PFSK-1 (cell line): Measurements from ENCODE around the gene BRINP2.

Experiments
- FOXP2 ChIP-seq: optimal IDR thresholded peaks from 2 replicates; pipeline ENCODE3; 2011; ENCODE audit warnings: borderline replicate concordance, control low read depth, inconsistent platforms; ENCODE audit not compliant: insufficient read depth; ENCODE audit errors: extremely low read length, extremely low read depth
- POLR2AphosphoS5 ChIP-seq: IDR thresholded peaks from 2 replicates; pipeline ENCODE4 v1.6.1; 2012; ENCODE audit warnings: low read depth, mild to moderate bottlenecking, control low read depth, low read length, moderate library complexity
- REST ChIP-seq, 2 experiments: IDR thresholded peaks; 2 replicates each; pipeline versions ENCODE4 v1.6.1 to v1.8.0; 2011 to 2012; ENCODE audit warnings: low read depth in 2 of 2, low read length in 2 of 2, control low read depth in 1 of 2, inconsistent platforms in 1 of 2, mild to moderate bottlenecking in 1 of 2, moderate library complexity in 1 of 2; ENCODE audit not compliant: insufficient read depth in 1 of 2
- SIN3A ChIP-seq: IDR thresholded peaks from 2 replicates; pipeline ENCODE4 v1.6.1; 2012; ENCODE audit warnings: mild to moderate bottlenecking, low read length, moderate library complexity, borderline replicate concordance; ENCODE audit not compliant: insufficient read depth
- TAF1 ChIP-seq: IDR thresholded peaks from 2 replicates; pipeline ENCODE4 v1.6.1; 2012; ENCODE audit warnings: low read length, control low read depth, borderline replicate concordance; ENCODE audit not compliant: insufficient read depth

The BRINP2 gene

GRCh38 chr1:177163844-177164379 lies 6.8 kb upstream of the BRINP2 start:
- no peak for TF ChIP-seq POLR2AphosphoS5
- TF ChIP-seq FOXP2, result no peak
- TF ChIP-seq SIN3A, result no peak
- TF ChIP-seq REST (IDR thresholded peaks at IDR 0.05; ENCODE audit: insufficient read depth in 1 of 2, low read depth in 2 of 2, low read length in 2 of 2), result no peak
- no peak for TF ChIP-seq TAF1

GRCh38 chr1:177164380-177165068 lies 6.2 kb upstream of the BRINP2 start, which contains the start of gene ASTN1:
Gene ASTN1, minus strand, starts transcription at chr1:177164712. Its CDS starts 36 bp downstream, at chr1:177164676.
- TF ChIP-seq SIN3A (no peak), POLR2AphosphoS5 (no peak), FOXP2 (no peak), REST (IDR thresholded peaks at IDR 0.05; ENCODE audit: insufficient read depth in 1 of 2, low read depth in 2 of 2, low read length in 2 of 2) (no peak), TAF1 (no peak)

GRCh38 chr1:177165069-177165439 lies 5.7 kb upstream of the BRINP2 start:
- no peak for TF ChIP-seq FOXP2
- no peak for TF ChIP-seq REST (IDR thresholded peaks at IDR 0.05; ENCODE audit: insufficient read depth in 1 of 2, low read depth in 2 of 2, low read length in 2 of 2)
- no peak for TF ChIP-seq SIN3A
- TF ChIP-seq POLR2AphosphoS5, result no peak
- TF ChIP-seq TAF1, result no peak

- TF ChIP-seq REST (IDR thresholded peaks at IDR 0.05; ENCODE audit: insufficient read depth in 1 of 2, low read depth in 2 of 2, low read length in 2 of 2) (no peak), TAF1 (no peak), FOXP2 (no peak), SIN3A (no peak), POLR2AphosphoS5 (no peak)
Measured at GRCh38 chr1:177171536-177172123, 872 bp downstream of the BRINP2 start.
